NCI-H187 (cell line): ENCODE data around the gene SPEF1.

Experiments used
- DNase-seq, 2 experiments: peaks; one replicate each; lab custom pipeline; 2025; lab: John Stamatoyannopoulos, UW

The SPEF1 gene

GRCh38 chr20:3748073-3748472 is 33.2 kb downstream of the SPEF1 start:
- DNase-seq, result no peak

- no peak for DNase-seq
Measured at GRCh38 chr20:3747471-3747870, 33.8 kb downstream of the SPEF1 start.

- no peak for DNase-seq
Measured at GRCh38 chr20:3745686-3746173, 35.5 kb downstream of the SPEF1 start.

DNA sequence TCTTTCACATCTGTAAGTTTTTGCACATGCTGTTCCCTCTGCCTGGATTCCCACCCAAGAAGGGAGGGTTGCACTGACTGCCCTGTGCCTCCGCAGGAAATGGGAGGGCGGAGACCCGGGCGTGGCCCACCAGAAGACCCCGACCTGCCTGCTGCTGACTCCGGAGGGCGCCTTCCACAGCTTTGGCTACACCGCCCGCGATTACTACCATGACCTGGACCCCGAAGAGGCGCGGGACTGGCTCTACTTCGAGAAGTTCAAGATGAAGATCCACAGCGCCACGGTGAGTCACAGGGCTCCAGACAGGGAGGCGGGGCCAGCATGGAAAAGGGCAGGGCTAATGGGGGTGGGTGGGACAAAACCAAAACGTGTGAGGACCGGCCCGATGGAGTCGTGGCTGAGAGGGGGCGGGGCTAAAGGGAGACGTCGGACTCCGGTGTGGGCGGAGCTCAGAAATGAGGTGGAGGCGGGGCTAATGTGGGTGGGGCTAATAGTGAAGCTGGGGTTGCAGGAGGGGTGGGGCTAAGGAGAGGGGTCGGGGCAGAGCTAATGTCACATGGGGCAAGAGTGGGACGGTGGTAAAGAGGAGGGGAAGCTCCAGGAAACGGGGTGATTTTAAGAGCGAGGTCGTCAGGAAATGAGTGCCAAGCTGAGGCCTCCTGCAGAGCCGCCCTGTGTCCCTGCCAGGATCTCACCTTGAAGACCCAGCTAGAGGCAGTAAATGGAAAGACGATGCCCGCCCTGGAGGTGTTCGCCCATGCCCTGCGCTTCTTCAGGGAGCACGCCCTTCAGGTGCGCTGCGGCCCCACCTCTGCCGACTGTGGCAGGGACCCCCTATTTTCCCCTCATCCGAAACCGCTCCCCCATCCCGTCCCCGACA is 36.2 kb downstream of the SPEF1 start:
- DNase-seq, result peak; percentile 38 to 74

GRCh38 chr20:3744037-3744436 is 37.2 kb downstream of the SPEF1 start:
- DNase-seq, result no peak

DNA sequence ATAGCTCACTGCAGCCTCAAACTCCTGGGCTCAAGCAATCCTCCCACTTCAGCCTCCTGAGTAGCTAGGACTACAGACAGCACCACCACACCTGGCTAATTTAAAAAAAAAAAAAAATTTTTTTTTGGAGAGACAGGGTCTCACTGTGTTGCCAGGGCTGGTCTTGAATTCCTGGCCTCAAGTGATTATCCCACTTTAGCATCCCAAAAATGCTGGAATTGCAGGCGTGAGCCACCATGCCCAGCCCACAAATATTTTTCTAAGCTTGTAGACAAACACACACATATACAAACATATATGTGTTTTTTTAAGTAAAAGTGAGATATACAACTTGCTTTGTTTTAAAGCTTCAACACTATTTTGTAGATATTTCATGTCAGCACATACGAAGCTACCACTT is 38.0 kb downstream of the SPEF1 start:
- no peak for DNase-seq

DNA sequence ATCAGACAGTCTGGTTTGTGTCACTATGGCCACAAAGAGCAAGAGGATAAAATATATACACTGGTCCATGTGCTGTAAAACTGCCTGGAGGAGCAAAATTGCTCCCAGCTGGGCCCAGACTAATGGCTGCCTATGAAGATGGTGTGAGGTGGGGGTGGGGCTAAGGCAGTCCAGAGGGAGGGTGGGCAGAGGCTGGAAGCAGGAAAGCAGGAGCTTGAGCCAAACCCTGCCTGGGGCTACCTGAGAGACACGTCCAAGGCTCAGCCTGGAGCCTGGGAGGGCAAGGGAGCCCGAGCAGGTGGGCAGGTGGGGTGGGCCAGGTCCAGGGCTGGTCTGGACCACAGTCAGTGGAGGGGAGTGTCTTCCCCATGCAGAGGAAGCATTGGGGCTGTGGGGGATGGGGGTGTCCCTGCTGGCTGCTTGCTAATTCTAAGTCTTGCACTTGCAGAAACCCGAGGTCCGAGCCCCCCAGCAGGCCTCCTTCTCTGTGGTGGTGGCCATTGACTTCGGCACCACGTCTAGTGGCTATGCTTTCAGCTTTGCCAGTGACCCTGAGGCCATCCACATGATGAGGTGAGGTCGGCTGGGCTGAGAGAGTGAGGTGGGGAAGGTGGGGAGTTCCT is 39.3 kb downstream of the SPEF1 start:
- no peak for DNase-seq

DNA sequence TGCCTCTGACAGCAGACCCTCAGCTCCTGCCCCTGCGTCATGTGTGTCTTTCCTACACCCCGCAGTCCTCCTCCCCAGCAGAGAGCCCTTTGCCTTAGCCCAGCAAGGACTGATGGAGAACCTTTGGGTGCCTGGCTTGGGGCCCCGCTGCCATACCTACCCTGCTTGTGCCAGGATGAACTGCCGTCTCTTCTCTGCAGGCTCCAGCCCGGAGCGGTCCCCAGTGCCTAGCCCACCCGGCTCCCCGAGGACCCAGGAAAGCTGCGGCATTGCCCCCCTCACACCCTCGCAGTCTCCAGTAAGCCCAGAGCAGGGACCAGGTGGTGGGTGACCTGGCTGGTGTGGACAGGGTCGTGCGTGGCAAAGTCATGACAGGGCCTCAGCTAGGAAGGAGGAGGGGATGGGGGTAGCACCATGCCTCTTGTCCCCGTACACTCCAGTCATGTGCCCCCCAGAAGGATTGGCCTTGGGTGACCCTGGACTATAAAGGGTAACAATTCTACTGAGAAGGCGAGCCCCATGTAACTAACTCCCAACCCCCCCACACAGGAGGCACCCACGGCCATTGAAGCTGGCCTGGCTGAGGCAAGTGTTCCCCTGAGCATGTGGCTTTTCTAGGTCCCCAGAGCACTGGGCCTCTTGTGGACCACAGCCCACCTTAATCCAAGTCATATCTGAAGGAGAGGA is 40.5 kb downstream of the SPEF1 start:
- no peak for DNase-seq

DNA sequence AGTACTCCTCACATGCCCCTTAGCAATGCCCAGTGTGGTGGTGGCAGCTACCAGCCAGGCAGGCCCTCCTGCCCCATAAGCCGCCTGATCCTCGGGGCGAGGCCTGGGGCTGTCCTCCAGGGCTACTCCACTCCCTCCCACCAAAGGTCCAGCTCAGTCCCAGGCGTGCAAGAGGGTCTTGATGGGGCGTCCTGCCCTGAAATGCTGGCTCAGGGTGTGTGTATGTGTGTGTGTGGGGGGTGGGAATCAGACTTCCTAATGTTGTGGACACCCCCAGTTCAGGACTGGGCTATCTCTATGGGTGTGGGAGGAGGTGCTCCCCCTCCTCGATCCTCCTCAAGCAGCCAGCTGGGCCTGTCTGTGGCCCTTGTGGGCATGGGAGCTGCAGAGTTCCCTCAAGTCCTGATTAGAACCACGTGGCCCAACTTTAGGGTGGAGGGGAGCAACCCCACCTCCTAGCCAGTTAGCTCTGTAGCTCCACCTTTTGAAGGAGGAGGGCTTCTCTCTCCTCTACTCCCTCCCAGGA is 41.3 kb downstream of the SPEF1 start:
- no peak for DNase-seq

DNA sequence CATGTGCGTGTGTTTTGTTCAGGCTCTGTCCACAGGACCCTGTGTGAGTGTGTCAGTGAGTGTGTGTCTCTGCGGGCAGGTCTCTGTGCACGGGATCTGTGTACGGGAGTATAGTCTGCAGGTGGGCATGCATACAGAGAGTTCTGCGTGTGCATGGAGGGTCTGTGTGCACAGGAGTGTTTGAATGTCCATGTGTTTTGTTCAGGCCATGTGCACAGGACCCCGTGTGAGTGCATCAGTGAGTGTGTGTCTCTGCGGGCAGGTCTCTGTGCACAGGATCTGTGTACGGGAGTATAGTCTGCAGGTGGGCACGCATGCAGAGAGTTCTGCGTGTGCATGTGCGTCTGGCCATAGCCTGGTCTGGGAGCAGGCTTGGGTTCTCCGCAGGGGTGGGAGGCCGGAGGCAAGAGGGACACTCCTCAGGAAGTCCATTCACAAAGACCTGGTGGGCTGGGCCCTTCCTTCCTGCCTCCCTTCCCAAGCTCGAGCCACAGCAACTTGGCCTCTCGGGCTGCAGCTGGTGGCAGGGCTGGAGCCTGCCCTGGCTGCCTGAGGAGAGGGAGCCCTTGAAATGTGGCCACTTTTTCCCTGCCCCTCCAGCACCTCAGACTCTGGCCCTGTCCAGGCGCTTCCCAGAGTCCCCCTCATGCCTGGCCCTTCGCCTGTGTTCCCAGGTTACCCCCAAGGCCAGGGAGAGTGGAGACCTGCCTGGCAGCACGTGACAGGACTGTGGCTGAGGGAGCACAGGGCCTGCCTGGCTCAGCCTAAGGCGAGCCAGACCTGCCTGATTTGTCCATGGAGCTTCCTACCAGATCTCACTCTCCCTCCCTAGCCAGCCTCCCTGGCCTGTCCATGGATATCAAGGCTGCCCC is 42.0 kb downstream of the SPEF1 start:
- no peak for DNase-seq

GRCh38 chr20:3738111-3739053 is 42.9 kb downstream of the SPEF1 start:
- DNase-seq, result no peak

GRCh38 chr20:3735768-3736167 is 45.5 kb downstream of the SPEF1 start:
- DNase-seq, result no peak

- no peak for DNase-seq
Measured at GRCh38 chr20:3734111-3734843, 47.0 kb downstream of the SPEF1 start.

GRCh38 chr20:3733119-3733995 is 47.9 kb downstream of the SPEF1 start:
- no peak for DNase-seq

GRCh38 chr20:3732327-3733118 is 48.7 kb downstream of the SPEF1 start, which contains the start of gene HSPA12B:
TSS of gene HSPA12B (plus strand) at chr20:3732685. CDS start at chr20:3738675, 5,990 bp downstream.
- no peak for DNase-seq

DNA sequence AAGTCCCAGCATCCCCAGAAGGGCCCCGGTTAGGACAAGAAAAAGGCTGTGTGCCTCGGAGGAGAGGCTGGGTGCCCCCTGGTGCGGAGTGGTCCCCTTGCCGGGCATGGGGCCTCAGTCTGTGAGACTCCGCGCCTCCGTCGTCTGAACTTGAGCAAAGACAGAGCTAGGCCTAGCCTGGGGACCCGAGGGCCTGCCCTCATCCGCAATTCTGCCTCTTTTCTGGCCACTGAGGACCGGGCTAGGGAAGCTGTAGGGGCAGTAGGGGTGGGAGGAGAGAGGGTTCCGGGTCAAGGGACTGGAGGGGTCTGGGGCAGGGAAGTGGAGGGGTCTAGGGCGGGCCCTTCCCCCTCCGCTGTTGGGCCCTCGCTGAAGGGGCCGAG is 49.3 kb downstream of the SPEF1 start:
- no peak for DNase-seq

- DNase-seq, result no peak
Measured at GRCh38 chr20:3730803-3731672, 50.2 kb downstream of the SPEF1 start.
